ENCODE measurements around the gene GTSE1. TPM values are rescaled to one million over a fixed set of nuclear protein-coding genes. Genes with fewer than 3 reads are reported as not detected.

Gene GTSE1
- total RNA-seq, 1 donor: 10.4 TPM

DNA sequence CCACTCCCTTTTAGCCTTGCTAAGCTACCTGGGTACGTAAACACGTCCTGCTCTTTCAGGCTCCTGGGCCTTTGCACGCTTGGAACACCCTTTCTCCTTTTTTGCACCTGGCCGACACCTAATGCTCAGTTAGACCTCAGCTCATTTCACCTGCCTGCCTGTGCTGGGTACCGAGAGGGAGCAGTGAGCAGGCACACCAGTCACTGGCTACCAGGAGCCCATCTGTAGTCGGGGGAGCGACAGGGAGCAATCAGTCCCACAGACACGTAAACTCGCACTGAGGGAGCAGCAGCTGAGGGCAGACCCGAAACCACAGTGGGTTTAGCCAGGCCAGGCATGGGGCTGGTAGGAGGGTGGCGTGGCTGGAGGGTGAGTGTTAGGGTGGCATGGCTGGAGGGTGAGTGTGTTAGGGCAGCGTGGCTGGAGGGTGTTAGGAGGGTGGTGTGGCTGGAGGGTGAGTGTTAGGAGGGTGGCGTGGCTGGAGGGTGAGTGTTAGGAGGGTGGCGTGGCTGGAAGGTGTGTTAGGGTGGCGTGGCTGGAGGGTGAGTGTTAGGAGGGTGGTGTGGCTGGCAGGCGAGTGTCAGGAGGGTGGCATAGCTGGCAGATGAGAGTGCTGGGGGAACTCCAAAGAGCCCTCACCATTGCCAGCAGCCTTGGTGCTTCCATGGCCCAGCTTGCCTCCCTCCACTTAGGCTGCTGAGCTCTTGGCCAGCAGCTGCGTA, 6.4 kb upstream of the GTSE1 start:
- TF ChIP-seq, protein P1, sequence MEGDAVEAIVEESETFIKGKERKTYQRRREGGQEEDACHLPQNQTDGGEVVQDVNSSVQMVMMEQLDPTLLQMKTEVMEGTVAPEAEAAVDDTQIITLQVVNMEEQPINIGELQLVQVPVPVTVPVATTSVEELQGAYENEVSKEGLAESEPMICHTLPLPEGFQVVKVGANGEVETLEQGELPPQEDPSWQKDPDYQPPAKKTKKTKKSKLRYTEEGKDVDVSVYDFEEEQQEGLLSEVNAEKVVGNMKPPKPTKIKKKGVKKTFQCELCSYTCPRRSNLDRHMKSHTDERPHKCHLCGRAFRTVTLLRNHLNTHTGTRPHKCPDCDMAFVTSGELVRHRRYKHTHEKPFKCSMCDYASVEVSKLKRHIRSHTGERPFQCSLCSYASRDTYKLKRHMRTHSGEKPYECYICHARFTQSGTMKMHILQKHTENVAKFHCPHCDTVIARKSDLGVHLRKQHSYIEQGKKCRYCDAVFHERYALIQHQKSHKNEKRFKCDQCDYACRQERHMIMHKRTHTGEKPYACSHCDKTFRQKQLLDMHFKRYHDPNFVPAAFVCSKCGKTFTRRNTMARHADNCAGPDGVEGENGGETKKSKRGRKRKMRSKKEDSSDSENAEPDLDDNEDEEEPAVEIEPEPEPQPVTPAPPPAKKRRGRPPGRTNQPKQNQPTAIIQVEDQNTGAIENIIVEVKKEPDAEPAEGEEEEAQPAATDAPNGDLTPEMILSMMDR (IDR thresholded peaks at IDR 0.05; ENCODE audit: insufficient read depth, low read depth, low read length): no peak
- no peak for DNase-seq (ENCODE audit: low read depth)

DNA sequence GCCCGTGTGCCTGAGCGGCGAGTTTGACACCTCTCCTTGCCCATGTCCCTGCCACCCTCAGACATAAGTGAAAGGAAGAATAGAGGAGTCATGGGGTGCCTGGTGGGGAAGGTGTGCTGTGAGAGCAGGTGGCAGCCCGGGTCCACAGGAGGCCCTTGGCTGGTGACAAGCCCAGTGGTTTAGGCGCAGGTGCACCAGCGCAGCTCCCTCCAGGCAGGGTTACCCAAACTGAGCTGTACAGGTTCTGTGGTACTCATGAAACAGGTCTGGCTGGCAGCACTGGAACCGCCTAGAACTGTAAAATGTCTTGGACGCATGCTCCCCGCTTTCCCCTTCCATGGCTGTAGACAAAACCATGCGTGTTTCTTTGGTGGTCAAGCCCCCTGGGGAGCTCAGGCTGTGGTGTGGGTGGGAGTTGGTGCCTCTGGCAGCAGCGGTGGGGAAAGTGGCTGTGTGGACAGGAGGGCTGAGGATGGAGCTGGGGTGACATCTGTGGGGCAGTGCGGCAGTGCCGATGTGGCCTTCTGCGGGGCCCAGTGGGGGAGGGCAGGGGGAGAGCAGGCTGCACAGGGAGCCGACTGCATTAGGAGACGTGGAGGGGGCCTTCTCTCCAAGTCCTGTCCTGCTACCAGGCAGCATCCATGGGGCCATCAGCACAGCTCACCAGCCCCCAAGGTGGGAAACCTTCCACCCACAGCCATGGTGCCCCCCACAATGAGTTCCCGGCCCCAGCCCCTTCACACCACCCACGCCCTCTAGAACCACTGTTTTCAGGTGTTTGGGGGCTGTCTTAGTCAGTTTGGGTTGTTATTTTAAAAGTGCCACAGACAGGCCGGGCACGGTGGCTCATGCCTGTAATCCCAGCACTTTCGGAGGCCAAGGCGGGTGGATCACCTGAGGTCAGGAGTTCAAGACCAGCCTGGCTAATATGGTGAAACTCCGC, 5.6 kb upstream of the GTSE1 start:
- H3K4me3 ChIP-seq (ENCODE audit: low read depth, low read length): no peak overlapping the region
- TF ChIP-seq, protein P1 (IDR thresholded peaks at IDR 0.05; ENCODE audit: insufficient read depth, low read depth, low read length): no peak
- DNase-seq (ENCODE audit: low read depth): no peak

More for the DNA sequence above, 6.4 kb upstream of the GTSE1 start:
- H3K4me3 ChIP-seq (ENCODE audit: low read depth, low read length): no peak overlapping the region

DNA sequence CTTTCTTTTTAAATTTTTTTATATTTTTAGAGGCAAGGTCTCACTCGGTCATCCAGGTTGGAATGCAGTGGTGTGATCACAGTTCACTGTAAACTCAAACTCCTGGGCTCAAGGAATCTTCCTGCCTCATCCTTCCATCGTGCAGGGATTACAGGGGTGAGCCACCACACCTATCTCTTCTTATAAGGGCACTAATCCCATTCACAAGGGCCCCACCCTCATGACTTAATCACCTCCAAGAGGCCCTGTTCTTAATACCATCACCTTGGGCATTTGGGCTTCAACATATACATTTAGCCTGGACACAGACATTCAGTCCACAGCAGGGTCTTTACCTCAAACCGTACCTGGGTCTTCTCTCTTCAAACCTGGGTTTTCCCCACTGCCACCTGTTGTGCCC, 4.5 kb upstream of the GTSE1 start:
- no peak overlapping the region for H3K4me3 ChIP-seq (ENCODE audit: low read depth, low read length)
- TF ChIP-seq, protein P1 (IDR thresholded peaks at IDR 0.05; ENCODE audit: insufficient read depth, low read depth, low read length): no peak
- DNase-seq (ENCODE audit: low read depth): no peak

DNA sequence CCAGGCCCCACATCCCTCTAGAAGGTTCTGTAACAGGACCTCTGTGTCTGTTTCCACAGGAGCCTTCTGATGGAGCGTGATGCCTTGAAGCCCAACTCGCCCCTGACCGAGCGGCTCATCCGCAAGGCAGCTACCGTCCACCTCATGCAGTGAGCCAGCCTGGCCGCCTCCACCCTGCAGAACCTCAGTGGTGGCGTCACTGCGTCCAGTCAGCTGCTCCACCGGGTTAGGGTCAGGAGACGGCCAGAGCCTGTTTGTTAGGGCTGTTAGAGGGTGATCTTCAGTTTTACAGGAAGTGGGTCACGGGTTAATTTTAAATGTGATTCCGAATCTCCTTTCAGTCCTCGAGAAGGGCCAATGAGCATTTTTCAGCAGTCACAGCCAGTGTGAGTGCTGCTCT, 3.9 kb upstream of the GTSE1 start:
- no peak for DNase-seq (ENCODE audit: low read depth)
- TF ChIP-seq, protein P1 (IDR thresholded peaks at IDR 0.05; ENCODE audit: insufficient read depth, low read depth, low read length): no peak
- H3K4me3 ChIP-seq (ENCODE audit: low read depth, low read length): no peak overlapping the region

DNA sequence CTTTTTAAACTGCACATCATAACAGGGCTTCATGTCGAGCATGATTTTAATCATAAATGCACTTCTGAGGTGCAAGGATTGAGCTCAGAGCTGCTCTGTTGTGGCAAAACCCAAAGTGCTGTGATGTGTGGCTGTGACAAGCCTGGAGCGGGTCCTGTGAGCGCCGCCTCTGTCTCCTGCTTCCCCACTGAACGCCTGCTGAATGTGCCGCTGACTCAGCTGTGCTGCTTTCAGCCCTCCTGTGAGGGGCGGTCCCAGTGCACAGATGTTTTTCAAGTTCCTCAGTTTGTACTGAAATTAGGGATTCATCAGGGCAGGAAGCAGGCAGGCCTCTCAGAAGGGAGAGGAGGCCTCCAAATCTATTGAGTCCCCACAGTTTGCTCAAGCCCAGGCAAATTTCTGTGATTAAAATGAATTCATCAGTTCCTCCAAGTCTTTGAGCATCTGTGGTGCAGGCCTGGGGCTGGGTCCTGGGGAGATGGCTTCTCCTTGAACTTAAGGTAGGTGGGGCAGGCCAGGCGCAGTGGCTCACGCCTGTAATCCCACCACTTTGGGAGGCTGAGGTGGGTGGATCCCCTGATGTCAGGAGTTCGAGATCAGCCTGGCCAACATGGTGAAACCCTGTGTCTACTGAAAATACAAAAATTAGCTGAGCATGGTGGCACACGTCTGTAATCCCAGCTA, 3.0 kb upstream of the GTSE1 start:
- peak; percentile 53 for DNase-seq (ENCODE audit: low read depth)
- TF ChIP-seq, protein P1 (IDR thresholded peaks at IDR 0.05; ENCODE audit: insufficient read depth, low read depth, low read length): no peak
- no peak overlapping the region for H3K4me3 ChIP-seq (ENCODE audit: low read depth, low read length)

DNA sequence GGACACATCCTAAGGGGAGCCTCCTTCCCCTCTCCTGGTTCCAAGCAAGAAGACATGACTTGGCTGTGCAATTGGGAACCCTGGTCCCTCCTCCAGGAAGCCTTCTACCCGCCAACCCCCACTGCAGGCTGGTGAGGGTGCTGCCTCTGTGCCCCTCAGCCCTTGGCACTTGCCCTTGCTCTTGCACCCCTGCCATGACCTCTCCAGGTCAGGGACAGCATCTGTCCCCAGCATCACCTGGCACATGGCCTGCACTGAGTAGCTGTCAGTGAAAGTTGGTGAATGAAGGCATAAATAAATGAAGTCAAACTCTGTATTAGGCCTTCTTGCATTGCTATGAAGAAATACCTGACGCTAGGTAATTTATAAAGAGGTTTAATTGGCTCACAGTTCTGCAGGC, 1.9 kb upstream of the GTSE1 start:
- DNase-seq (ENCODE audit: low read depth): no peak
- TF ChIP-seq, protein P1 (IDR thresholded peaks at IDR 0.05; ENCODE audit: insufficient read depth, low read depth, low read length): no peak
- no peak overlapping the region for H3K4me3 ChIP-seq (ENCODE audit: low read depth, low read length)
